Stimulated activated CD8-positive, alpha-beta memory T cell treated with anti-CD3 and anti-CD28 coated beads, Interleukin-12 subunit alpha, Interleukin-12 subunit beta, amount 100 ng/mL, for 24 hours (primary cell): Measurements from ENCODE around the gene IFFO2.

Source experiments
- DNase-seq: peaks from one replicate; pipeline ENCODE4 v3.0.0-alpha.2; 2020; ENCODE audit errors: extremely low read depth

IFFO2 gene

DNA sequence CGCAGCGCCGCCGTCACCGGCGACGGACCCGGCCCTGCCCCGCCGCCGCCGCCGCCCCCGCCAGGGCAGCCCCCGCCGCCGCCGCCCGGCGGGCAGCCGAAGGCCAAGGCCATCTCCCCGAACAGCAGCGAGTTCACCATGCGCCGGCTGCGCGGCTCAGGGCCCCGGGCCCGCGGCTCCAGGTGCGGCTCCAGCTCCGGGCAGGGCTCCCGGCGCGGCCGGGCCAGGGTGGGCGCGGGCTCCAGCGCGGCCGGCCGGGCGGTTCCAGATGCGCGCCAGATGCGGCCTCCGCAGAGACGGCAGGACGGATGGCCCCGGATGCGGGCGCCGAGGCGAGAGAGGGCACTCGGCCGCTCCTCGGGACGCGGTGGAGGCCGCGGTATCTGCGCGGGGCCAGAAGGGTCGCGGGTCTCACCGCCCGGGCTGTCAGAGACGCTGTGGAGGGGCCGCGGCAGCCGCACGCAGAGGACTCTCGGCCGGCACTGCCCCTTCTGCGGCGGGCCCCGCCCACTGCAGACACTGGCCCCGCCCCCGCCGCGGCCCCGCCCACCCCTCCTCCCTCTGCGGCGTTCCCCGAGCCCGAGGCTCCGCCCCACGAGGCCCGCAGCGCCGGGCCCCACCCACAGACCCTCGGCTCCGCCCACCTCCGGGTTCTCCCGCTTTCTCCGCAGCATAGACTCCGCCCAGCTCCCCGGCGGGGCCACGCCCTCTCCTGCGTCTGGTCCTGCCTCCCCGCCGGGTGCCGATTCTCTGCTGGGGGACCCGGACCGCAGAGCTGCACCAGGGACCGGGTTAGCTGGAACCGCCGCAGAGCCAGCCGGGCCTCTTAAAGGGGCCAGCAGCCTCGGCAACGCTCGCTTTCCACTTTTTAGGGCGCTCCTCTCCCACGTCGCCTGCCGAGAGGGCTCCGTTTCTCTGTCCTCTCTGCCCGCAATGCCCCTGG is at the start of gene IFFO2:
IFFO2 (minus strand) TSS at position 484 of the 943 bp plus-strand sequence; CDS start at position 140, 344 bp downstream.
- DNase-seq = peak; percentile 97

DNA sequence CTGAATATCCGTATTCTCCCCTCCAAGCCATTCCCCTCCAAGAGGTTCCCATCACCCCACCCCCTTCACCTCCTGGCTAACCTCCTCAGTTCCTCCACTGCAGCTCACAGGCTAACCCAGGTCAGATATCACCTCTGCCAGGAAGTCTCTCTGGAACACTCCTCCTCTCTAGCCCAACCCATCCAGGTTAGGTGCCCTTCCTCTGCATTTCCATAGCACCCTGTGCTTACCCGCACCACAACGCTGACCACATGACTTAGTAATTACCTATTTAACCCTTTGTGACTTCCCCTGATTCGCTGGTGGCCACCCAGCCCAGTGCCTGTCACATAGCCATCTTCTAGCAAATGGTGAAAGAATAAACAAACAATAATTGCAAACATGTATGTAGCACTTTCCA is 49.5 kb upstream of the IFFO2 start:
- DNase-seq = no peak

DNA sequence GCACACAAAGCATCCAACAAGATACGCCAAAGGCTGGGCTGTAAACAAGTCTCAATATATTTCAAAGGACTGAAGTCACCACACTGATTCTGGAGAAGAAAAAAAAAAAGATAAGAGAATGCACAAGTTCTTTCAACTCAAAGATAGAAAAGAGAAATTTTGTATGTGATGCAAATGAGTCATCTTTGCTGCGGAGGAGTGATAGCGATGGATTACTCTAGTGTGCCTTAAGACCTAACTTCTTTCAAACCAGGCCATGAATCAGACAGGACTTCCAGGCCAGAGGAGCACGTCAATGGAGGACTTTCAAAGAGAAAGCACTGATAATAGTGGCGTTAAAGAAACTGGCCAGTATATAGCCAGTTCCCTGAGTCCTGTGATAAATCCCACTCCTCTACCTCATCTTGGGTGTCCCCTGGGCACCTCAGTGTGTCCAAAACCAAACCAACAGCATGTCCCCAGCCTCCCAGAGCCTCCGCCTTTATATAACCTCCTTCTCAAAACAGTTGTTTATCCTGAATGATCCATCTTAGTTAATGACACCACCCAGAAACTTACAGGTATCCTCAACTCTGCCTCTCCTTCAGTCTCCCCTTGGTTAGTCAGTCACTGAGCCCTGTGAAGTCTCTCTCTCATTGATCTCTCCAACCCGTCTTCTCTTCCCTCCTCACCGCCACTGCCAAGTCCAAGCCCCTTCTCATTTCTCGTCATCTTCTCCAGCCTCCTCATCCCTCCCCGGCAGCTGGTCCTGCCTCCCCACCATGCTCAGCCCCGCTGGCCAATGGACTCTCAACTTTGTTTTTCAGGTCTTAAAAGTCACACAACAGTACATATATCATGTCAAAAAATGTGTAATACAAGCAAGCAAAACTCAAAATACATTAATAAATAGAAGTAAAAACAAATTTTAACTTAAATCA is 47.2 kb upstream of the IFFO2 start:
- DNase-seq = no peak

DNA sequence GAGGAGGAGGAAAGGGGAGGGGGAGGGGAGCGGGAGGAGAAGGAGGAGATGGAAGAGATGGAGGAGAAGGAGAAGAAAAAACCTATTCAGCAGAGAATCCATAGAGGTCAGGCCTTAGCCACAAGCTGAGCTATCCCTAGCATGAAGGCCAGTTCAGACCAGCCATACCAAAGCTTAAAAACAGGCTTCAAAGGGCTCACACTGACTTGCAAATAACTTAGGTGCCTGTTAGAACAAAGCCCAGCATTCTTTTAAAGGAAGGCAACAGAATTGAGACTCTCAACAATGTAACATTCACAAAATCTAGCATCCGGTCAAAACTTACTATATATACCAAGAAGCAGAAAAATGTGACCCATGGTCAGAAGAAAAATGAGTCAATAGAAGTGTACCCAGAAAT is 43.6 kb upstream of the IFFO2 start:
- no peak for DNase-seq

DNA sequence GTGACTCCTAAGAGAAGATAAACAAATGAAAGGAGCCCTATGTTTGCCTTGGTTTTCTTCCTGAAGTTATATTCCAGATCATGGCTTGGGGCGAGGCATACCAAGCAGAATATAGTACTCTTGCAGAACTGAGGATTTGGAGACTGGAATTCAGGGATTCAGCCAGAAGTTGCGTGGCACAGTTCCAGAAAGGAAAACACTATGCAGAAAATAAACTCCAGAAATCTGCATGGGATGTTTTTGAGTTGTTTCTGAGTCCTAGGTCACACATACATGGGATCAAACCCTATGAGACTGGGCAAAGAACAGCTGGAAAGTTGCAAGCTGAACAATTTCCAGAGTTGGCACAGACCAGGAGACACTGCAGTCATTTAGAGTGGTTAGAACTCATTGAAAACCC is 42.9 kb upstream of the IFFO2 start:
- DNase-seq = no peak

DNA sequence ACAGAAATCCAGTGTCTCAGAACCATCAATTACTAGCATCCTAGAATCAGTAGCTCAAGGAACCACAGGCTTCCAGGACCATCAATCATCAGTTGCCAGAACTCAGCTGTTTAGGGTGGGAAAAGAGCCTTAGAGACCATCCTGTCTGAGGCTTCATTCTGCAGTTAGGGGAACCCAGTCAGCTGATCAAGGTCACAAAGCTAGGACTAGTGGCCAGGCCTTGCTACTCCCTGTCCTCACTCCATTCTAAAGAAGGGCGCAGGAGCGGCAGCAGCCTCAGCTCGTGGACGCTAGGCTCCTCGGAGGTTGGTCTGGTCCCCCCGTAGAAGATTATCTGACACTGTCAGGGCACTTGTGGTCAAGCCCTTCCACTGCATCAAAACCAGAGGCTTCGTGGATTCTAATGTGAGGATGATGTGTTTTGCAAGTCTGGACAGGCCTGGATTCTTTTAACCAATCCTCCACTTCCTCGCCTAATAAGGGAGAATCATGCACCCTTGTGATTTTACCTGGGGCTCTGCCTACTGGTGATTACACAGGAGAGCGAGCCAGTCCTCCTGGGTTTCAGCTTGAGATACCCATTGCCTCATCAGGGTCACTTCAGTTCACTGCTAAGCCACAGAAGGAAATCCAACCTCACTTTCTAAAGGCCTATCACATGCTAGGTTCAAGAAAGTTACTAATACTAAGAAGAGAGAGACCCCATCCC is 41.7 kb upstream of the IFFO2 start:
- DNase-seq = no peak

DNA sequence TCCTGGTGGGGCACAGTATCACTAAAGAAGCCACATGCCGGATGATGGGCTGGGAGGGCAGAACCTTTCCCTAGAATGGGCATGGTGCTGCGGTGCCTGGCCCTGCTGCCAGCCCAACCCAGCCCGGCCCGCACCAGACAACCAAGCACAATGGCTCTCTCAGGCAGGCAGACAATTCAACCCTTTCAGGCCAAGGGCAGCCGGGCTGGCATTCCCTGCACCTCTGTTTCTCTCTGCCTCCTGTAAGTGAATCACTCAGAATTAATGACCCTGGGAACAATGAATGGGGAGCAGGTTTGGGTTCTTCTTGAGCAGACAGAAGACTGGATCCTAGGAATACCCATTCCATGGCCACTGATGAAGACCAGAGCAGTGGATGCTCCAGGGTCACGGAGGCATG is 41.0 kb upstream of the IFFO2 start:
- DNase-seq = no peak

DNA sequence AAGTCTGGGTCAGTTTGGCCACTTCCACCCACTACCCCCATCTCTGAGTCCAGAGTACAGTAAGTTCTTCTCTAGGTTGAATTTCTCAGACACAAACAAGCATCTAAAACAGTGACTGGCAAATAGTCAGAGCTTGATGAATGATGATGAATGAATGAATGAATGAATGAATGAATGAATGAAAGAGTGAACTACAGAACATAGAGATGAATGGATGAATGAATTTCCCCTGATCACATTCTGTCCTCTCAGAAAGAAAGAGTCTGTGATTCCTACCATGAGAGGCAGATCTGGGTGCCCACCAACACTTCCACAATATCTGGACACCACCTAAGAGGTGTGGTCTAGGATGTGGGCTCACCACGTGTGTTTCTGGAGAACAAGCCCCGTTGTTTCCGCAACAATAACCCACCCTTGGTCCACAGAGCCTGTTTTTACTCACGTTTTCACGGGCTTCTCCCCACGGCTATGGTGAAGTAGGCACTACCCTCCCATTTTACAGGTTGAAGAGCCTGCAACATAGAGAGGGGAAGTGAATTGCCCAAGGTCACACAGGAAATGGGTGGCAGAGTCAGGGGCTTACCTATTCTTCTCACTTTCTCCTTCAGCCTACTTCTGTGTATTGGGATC is 40.2 kb upstream of the IFFO2 start:
- DNase-seq = no peak

DNA sequence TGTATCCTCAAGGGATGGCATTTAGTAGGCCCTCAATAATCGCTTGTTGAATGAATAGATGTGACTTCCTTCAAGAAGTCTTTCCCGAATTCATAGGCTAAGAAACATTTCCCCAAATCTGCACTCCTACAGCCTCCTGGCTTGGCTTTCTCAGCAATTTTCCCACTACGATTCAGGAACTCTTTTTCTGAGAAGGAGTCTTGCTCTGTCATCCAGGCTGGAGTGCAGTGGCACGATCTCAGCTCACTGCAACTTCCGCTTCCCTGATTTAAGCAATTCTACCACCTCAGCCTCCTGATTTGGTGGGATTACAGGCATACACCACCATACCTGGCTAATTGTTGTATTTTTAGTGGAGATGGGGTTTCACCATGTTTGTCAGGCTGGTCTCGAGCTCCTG is 37.9 kb upstream of the IFFO2 start:
- no peak for DNase-seq

DNA sequence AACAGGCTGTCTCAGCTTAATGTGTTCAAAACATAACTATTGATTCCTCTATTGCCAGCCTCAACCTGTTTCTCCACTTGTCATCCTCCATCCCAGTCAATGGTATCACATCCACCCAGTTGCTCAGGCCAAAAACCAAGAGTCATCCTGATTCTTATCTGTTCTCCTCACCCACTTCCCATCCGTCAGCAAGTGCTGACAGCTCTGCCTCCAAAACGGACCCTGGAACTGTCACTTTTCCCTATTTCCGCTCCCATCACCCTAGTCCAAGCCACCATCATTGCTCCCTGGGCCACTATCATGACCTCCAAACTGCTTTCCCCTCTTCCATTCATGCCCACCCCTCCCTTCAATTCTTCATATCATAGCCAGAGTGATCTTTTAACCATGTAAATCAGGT is 36.2 kb upstream of the IFFO2 start:
- no peak for DNase-seq

DNA sequence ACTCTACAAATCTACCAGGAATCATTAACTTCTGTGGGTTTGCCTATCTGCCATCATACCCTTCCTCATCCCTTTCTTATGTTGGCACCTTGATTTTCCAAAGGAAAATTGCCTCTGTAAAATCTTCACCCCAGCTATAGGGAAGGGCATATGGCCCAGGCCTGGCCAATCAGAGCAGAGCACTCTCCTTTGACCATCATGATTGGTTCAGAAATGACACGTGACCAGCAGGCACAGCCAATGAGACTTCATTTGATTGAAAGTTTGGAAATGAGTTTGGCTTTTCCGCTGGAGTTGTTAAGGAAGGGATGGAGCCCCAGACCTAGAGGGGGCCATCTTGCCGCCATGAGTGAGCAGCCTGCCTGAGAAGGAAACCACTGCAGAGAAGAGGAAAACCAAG is 35.1 kb upstream of the IFFO2 start:
- DNase-seq = no peak

DNA sequence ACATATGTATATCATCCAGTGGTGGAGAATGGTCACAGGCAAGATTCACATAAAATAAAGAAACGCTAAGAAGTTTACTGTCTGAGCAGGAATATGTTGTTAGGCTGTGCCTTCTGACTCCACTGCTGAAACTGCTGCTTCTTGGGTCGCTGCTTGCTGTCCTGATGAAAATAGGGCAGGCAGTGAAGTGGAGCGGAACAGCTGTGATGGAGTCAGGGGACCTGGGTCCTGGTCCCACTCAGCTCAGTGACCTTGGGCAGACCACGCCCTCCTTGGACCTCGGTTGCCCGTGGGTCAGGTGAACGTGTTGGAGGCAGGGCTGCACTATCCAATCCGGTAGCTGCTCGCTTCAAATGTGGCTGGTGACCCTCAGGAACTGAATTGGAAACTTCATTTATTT is 33.4 kb upstream of the IFFO2 start:
- DNase-seq = no peak

DNA sequence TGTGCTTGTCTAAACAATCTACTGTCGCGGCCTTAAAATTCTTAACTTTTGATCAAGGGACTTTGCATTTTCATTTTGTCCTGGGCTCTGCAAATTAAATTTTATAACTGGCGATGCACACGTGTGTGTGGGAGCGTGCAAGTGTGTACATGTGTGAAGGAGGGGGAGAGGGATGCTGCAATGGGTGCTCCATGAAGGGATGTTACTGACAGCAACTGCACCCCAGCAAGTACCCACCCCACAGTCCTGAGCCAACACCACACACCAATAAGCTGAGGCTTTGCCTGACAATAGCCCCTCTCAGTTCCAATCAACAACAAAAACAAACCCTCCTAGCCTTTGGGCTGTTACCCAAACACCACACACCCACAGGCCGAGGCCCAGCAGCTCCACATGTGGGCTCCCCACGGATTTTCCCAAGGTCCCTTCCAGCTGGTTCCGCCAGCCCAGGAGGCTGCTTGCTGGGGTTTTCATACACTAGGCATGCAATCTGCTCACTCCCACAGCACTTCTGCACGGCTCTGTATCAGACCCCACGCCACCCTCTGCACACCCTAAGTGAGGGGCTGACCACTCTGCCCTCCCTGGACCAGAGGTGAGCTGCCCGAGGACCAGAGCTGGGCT is 32.8 kb upstream of the IFFO2 start:
- DNase-seq = no peak

DNA sequence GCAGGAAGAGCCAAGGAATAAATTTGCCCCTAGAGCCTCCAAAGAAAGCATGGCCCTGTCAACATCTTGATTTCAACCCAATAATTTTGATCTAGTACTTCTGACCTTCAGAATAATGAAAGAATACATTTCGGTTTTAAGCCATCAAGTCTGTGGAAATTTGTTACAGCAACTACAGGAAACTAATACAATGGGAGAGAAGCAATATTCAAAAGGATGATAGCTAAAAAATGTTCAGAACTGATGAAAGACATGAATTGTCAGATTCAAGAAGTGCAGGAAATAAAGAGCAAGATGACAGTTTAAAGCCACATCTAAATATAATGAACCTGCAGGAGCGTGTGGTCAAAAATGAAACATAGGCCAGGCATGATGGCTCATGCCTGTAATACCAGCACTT is 24.8 kb upstream of the IFFO2 start:
- DNase-seq = no peak

DNA sequence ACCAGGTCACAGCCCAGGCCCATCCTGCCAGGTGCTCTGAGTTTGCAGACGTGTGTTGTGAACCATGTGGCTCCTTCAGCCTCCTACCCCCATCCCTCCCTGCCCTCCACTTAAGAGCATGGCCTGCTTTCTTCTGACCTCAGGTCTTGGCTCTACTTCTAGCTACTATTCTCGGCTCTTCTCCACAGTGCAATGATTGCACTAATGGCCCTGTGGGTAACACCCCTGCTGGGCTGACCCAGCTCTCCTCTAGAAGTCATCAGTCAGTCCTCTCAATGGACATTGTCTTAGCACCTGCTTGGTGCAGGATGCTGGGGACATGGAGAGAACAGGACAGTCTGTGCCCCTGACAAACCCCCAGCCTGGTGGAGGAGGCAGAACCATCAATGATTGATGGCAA is 22.2 kb upstream of the IFFO2 start:
- no peak for DNase-seq

DNA sequence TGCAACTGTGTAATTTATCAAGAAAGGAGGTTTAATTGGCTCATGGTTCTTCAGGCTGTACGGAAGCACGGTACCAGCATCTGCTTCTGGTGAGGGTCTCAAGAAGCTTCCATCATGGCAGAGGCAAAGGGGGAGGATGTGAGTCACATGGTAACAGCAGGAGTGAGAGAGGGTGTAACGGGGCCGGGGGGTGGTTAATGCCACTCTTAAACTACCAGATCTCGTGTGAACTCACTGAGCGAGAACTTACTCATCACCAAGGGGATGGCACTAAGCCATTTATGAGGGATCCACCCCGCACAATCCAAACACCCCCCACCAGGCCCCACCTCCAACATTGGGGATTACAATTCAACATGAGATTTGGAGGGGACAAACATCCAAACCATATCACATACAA is 21.0 kb upstream of the IFFO2 start:
- no peak for DNase-seq

DNA sequence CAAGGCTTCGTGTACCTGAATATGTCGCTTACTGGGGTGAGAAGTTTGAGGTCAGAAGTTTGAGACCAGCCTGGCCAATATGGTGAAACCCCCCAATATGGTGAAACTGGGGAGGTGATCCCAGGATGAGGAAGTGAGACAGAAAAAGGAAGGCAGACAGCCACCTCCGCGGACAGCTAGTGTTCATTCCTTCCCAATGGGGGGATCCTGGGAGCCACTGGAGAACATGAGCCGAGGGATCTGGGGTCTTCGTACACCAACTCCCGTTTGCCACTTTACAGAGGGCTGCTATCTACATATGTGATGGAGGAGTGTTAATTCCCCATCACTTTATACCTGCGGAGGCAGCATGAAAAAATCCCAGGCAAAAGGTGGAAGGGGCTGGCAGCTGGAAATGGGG is 19.6 kb upstream of the IFFO2 start:
- DNase-seq = no peak

DNA sequence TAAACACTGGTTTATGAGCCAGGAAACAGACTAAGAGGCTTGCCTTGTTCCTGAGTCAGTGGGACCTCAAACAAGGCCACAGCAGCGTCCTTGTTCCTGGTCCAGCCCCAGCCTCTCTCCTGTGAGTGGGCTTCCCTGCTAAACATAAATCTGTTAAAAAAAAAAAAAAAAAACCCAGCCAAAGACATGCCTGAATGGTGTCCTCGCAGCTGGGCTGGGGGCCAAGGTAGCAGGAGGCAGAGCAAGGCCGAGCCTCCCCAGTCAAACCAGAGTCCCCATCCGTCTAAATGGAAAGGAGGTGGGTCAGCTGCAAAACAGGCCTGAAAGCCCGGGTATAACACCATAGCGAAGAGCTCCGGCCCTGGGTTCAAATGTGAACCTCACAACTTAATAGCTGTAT is 18.1 kb upstream of the IFFO2 start:
- no peak for DNase-seq

DNA sequence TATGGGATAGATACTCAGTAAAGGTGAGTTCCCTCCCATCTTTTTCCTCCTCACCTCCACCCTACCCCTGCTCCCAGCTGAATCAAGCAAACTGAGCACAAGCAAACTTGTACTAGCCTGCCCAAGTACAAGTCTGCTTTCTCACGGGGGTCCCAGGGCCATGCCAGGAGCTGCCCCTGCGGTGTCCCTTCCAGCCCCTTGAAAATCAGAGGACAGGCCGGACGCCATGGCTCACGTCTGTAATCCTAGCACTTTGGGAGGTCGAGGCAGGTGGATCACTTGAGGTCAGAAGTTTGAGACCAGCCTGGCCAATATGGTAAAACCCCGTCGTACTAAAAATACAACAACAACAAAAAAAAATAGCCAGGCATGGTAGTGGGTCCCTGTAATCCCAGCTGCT is 17.5 kb upstream of the IFFO2 start:
- no peak for DNase-seq

DNA sequence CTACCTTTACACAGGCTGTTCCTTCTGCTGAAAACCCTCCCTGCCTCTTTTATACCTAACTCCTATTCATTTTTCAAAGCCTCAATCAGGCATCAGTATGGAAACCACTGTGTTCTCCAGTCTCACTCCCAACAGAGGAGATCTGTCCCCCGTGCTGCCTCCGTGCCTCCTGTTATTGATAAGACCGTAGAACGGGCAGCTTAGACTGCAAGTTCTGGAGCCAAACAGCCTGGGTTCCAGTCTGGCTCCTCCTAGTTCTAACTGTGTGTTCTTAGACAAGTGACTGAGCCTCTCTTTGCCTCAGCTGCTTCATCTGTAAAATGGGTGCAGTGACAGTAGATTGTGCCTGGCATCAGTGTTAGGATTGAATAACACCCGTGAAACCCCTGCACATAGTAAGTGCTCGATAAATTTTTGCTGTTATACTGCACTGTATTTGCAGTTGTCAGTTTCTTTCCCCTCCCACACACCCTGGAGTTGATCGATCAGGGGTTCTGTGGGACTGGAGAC is 17.0 kb upstream of the IFFO2 start:
- DNase-seq = no peak

DNA sequence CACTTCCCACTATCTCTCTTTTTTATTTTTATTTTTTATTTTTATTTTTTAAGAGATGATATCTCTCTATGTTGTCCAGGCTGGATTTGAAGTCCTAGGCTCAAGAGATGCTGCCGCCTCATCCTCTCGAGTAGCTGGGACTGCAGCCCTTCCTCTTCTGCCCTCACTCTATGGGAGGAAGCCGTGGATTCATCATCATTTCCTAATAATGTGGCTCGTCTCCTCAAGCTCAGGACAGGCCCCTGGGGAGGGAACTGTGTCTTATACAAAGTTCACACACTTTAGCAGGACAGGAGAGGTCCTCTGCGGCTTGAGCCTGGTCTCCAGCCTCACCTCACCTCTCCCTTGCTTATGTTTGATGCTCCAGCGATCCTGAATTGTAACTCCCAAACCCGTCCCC is 16.5 kb upstream of the IFFO2 start:
- no peak for DNase-seq
